GM12801 (cell line): ENCODE data around the gene CCN5.

ENCODE experiments used
- TF ChIP-seq, protein P1 (sequence below): IDR thresholded peaks from one replicate; pipeline ENCODE4 v1.5.1; 2011; ENCODE audit warnings: control low read depth; ENCODE audit not compliant: insufficient read length; ENCODE audit errors: extremely low read depth

The CCN5 gene

DNA sequence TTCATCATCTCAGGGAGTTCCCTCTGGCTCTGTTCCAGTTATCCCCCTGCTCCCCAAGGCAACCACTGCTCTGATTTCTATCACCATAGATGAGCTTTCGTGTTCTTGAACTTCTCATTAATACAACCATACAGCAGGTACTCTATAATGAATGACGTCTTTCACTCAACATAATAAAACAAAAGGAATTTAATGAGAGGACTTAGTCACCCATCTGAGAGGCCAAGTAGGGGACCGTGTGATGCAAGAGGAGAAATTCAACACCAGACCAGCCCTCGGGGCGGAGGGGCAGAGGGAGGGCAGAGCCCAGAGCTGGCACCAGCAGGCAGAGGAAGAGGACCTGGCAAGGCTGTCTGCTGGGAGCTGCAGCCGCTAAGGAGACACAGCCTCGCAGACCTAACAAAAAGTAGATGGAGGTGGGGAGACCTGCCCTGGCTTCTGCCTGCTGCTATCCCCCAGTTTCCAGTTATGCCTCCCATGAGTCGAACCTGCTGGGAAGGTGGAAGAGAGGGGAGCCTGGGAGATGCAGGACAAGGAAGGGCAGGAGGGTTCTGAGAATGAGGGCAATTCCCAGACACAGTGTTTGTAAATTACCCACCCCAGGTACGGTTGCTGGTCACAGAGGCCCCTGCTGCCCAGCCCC, 13.8 kb downstream of the CCN5 start:
- TF ChIP-seq, protein P1, sequence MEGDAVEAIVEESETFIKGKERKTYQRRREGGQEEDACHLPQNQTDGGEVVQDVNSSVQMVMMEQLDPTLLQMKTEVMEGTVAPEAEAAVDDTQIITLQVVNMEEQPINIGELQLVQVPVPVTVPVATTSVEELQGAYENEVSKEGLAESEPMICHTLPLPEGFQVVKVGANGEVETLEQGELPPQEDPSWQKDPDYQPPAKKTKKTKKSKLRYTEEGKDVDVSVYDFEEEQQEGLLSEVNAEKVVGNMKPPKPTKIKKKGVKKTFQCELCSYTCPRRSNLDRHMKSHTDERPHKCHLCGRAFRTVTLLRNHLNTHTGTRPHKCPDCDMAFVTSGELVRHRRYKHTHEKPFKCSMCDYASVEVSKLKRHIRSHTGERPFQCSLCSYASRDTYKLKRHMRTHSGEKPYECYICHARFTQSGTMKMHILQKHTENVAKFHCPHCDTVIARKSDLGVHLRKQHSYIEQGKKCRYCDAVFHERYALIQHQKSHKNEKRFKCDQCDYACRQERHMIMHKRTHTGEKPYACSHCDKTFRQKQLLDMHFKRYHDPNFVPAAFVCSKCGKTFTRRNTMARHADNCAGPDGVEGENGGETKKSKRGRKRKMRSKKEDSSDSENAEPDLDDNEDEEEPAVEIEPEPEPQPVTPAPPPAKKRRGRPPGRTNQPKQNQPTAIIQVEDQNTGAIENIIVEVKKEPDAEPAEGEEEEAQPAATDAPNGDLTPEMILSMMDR, result no peak

DNA sequence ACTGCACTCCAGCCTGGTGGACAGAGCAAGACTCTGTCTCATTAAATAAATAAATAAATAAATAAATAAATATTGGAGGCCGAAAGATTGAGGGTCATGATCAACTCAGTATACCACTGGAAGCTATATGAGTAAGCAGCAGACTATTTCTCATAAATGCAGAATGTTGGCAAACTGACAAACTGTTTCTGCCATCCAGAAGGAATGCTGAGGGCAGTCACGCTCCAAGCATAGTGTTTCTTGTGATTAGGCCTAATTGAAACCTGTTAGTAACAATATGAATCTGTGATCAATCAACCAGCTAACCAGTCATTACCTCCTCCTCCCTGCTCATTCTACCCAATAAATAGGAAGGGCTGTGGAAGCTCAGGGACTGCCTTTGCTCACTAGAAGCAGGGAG, 15.3 kb downstream of the CCN5 start:
- TF ChIP-seq, protein P1, result no peak

DNA sequence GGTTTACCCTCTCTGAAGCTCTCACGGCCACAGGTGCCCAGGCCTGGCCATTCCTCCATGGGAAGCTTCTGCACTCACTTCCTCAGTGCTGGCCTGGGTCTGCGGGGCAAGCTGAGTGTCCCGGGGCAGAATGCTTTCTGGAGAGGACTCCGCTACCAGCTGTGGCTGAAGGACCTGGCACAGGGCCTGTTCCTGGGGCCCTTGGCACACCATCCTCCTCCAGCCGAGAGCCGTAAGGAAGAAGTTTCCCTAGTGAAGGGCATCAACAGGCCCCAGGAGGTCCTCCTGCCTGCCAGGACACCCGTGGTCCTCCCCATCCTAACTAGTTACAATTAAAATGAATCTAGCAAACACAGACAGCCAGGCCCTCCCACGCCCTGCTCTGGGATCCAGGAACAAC, 16.5 kb downstream of the CCN5 start:
- TF ChIP-seq, protein P1, result no peak

DNA sequence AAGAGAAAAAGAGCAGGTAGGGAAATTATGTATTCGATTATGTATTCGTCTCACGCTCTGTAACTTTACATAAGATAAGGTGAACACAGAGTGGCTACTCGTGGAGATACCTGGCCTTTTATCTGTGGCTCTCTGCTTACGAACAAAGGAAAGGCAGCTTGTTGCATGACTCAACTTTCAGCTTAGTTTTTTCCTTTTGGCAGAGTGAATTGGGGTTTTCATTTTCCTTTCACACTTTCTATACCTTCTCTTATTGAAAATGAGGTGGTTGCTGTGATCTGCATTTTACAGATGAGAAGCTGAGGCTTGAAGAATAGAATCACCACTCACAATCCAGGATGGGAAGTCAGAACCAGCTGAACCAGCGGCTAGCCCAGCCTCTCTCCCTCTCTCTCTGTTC, 17.2 kb downstream of the CCN5 start:
- TF ChIP-seq, protein P1, result no peak

DNA sequence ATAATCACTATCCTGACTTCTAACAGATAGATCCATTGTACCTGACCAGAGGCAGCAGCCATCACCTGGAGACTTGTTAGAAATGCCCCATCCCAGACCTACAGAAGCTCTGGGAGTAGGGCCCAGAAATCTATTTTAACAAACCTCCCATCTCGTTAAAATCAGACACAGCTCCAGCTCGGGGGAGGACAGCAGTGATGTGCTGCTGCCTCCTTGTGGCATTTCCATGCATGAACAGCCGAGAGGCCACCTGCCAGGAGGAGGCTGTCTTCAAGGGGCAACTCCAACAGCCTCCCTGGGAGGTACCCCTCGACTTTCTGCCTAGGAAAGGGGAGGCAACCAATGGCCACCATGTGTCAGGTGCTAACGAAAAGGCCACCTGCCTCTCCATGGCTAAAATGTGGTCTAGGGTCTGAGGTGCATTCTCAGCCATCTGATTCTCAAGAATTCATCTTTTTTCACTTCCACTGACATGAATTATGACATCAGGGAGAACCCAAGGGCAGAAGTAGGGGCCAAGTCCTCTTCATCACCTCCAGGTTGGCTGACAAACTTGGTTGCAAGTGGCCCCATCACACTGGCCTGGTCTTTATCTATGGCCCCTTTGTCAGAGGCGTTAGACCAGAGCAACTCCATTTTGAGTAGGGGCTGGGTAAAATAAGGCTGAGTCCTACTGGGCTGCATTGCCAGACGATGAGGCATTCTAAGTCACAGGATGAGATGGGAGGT, 18.3 kb downstream of the CCN5 start:
- TF ChIP-seq, protein P1, result no peak

DNA sequence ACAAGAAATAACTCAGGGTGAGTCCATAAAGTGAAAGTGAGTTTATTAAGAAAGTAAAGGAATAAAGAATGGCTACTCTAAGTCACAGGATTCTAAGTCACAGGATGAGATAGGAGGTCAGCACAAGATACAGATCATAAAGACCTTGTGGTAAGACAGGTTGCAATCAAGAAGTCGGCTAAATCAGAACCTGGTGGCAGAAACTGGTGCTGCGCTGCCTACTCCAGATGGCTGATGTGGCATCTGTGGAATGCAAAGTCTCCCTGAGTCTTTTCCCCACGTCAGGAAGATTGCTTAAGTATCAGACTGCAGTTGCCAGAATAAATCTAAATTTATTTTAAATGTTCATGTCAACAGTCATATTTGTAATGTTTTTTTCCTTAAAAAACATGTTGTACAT, 19.8 kb downstream of the CCN5 start:
- TF ChIP-seq, protein P1, result no peak

DNA sequence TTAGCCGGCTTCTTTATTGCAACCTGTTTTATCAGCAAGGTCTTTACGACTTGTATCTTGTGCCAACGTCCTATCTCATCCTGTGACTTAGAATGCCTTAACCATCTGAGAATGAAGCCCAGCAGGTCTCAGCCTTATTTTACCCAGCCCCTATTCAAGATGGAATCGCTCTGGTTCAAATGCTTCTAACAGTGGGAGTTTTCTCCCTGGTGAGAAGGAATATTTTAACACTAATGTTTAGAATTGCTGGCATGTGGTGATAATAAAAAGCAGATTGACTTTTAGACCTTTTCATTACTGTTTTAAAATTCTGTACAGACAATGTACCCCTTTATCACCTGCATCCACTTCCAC, 20.6 kb downstream of the CCN5 start:
- TF ChIP-seq, protein P1, result no peak
